HPDE6-E6E7 (cell line): ENCODE results near the gene RARG.
A peak's percentile ranks its signal among the peaks of the same experiment; 100 is the strongest.

ENCODE experiments used
- DNase-seq: peaks from one replicate; pipeline ENCODE4 v3.0.0; 2011; ENCODE audit warnings: missing footprints; ENCODE audit errors: extremely low spot score

Gene RARG

DNA sequence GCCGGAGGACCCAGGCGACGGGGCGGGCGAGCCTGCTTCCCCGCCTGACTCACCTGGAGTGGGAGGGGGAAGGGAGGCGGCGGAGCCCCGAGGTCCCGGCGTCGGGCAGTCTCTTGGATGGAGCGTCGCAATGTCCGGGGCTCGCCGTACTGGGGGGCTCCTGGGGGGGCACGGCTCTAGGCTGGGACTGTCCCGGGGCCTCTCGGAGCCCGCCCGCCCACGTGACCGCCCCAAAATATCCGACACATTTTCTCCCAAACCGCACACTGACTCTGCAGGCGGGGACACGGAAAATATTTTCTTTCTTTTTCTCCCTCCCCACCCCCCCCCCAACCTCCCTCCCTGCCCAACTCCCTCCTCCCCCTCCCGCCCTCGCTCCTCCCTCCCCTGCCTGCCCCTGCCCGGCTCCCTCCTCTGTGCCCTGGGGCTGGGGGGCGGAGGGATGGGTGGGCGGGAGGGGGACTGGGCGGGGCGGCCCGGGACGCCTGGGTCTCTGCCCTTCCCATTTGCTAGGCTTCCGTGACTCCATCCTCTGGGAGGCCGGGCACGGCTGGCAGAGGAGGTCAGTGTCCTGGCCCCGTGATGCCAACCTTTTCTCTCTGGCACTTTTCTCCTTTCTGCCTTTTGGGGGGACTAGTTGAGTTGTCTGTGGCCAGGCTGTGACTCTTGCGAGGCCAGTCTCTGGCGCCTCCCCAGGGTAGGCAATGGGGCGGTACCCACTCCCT, at the start of gene RARG:
Gene RARG (minus strand): TSS at position 289 of the 725 bp plus-strand sequence. CDS start 4,664 bp downstream, outside the sequence.
- DNase-seq, result peak; percentile 66

DNA sequence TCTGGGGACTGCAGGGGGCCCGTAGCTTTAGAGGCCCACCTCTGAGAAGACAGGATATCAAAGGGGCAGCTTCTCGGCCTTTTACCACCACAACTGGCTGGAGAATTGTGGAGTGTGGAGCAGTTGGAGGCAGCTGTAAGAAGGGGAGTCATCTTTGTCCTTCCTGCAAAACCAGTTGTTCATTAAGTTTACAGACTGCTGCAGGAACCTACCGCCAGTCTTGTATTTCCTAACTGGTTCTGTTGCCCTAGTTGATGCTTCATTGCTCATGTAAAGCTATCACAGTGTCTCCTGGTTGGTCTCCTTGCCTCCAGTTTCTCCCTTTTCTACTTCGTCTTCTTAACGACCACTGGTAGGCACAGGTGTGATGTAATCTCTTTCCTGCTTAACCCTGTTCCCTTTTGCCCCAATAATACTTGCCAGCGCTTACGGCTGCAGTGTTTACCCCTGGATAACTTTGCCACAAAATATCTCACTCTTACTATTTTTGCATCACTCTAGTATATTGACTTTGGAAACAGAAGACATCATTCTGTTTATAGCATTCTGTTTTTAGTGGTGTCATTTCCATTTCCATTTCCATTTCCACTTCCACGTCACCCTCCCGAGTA, 48.0 kb upstream of the RARG start:
- no peak for DNase-seq

DNA sequence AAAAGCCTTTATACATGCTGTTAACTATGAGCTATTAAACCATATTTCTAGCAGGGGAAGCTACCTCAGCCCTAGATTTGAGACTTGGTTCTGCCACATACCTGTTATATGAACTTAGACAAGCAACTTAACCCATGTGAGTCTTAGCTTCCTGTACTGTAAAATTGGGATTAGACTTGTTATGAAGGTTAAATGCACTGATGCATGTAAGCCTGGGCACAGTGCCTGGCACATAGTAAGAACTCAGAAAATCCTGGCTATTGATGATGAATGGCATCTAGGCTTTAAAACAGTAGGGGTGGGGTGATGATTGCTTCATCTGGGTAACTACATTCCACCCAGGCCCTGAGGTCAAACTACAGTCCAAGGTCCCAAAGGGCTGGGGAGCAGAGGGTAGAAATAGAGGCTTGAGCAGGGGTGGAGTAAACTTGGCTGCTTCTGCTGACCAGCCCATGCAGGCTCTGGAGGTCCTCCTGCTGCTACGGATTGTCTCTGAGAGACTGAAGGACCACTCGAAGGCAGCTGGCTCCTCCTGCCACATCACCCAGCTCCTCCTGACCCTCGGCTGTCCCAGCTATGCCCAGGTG, 47.4 kb upstream of the RARG start:
- no peak for DNase-seq

DNA sequence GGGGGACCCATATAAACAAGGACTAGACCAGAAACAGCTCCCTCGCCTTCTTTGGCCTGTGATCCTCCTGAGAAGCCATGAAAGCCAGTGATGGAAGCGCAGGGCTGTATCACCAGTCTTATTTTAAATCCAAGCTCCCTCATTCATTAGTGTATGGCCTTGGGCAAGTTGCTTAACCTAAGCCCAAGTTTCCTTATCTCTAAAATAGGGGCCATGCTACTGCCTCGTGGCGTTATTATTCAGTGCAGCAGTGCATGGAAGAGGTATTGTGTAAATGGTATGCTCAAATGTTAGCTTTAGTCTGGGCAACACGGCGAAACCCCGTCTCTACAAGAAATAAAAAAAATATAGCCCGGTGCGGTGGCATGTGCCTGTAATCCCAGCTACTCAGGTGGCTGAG, 46.0 kb upstream of the RARG start:
- no peak for DNase-seq

DNA sequence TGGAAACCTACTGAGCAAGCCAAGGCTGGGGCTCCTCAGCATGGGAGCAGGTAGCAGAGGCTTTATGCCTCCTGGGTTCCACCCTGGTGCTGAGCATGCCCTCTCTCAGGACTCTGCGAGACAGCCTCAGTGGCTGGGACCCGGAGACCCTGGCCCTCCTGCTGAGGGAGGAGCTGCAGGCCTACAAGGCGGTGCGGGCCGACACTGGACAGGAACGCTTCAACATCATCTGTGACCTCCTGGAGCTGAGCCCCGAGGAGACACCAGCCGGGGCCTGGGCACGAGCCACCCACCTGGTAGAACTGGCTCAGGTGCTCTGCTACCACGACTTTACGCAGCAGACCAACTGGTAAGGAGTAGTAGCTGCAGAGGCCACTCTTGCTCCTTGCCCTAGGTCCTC, 44.5 kb upstream of the RARG start:
- no peak for DNase-seq

DNA sequence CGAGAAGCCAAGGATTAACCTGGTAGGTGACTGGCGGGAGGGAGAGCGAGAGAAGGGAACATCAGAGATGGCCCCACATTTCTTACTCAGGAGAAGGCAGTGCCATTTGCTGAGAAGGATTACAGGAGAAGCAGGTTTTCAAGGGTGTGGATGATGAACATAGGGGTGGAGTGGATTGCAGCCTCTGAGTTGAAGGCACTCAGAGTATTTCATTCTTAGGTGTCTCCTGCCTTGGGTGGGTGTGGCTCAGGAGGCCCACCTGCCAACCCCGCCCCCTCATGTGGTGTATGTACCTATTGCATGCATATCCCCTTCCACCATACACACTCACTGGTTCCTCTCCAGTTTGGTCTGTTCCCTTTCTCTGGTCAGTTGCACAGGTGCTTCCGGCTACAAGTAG, 42.4 kb upstream of the RARG start:
- DNase-seq, result no peak

DNA sequence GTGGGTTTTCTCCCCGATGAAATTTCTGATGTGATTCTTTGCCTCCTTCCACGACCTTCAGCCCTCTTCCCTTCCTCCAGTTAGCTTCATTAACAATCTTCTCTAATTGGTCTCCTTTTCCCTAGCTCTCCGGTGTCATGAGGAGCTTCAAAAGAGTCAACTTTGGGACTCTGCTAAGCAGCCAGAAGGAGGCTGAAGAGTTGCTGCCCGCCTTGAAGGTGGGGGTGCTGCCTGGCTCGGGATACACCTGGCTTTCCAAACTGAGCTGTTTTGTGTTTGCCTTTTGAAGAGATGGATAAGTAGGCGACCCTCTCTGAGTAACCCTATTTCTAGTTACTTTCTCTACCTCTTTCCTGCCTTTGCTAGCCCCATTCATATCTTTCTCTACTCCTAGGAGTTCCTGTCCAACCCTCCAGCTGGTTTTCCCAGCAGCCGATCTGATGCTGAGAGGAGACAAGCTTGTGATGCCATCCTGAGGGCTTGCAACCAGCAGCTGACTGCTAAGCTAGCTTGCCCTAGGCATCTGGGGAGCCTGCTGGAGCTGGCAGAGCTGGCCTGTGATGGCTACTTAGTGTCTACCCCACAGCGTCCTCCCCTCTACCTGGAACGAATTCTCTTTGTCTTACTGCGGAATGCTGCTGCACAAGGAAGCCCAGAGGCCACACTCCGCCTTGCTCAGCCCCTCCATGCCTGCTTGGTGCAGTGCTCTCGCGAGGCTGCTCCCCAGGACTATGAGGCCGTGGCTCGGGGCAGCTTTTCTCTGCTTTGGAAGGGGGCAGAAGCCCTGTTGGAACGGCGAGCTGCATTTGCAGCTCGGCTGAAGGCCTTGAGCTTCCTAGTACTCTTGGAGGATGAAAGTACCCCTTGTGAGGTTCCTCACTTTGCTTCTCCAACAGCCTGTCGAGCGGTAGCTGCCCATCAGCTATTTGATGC, 36.9 kb upstream of the RARG start:
- no peak for DNase-seq

DNA sequence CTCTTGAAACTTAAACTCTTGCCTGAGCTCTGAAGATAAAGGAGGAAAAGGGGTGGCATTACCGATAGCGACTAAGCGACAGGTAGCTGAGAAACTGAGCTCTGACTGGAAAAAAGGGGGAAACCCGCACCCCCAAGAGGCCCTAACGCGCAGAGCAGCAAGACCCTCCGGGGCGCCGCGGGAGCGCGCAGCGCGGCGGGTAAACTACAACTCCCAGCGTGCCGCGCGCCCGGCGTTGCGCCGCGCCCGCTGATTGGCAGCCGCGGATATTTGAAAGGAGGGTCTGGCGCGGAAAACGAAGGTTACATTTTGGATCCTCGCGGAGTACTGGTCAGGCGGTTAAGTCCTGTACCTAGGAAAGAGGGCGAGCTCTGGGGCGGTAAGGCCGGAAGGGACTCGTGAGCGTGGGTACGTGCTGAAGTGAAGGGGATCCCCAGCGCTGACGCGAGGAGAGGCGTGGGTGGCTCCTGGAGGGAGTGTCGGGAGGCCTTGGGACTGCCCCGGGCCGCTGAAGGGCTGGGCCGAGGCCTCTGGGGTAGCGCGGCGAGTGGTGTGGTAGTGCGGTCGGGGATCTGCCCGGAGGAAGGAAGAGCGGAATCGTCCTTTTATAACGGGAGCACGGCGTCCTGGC, 36.1 kb upstream of the RARG start, which contains the start of gene ESPL1:
Gene ESPL1 (plus strand): TSS at position 301 of the 631 bp plus-strand sequence. CDS start 468 bp downstream, outside the sequence.
- DNase-seq, result peak; percentile 82

DNA sequence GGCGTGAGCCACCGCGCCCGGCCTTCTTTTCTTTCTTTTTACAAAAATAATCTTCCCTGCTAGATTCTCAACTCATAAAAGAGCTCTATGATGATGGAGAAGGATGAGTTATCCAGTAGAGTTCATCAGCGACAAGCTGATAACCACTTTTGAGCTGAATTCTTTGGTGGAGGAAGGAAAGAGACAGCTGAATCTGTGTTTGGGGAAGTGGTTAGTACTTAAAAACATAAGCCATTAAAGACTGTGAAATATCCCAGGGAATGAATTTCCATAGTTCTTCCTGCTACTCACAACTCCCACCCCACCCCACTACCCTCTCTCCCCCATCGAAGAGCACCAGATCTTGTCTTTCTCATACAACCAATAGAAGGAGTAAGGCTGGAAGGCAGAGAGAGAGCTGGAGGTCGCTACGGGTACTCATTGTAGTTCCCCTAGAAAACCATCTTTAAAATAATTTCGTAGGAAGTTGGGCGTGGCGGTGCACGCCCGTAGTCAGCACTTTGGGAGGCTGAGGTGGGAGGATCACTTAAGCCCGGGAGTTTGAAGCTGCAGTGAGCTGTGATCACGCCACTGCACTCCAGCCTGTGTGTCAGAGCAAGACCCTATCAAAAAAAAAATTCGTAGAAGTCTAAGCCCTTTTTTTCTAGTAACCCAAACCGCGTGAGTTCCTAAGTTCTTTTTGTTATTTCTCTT, 35.4 kb upstream of the RARG start:
- DNase-seq, result no peak

DNA sequence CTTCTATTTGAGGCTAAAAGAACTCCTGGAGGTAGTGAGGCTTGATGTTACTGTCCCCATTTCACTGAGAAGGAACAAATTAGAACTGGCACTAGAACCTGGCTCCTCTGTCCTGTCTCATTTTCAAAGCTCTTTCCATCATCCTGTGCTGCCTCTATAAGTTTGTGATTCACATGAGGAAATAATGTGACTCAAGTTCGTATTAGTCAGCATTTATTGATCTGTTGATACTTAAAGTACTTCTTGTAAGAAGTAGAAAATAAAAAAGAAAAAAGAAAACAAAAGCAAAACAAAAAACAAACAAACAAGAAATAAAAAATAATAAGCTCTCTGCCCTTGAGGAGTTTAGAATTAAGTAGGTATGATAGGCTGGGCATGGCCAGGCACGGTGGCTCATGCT, 33.8 kb upstream of the RARG start:
- no peak for DNase-seq

DNA sequence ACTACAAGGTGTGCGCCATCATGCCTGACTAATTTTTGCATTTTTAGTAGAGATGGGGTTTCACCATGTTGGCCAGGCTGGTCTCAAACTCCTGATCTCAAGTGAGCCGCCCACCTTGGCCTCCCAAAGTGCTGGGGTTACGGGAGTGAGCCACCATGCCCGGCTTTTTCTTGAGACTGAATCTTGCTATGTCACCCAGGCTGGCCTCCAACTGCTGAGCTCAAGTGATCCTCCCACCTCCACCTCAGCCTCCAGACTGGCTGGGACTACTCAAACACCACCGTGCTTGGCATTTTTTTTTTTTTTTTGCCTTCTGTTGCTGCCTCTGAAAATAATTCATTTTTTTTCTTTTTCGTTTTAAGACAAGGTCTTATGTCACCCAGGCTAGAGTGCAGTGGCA, 27.9 kb upstream of the RARG start:
- no peak for DNase-seq

DNA sequence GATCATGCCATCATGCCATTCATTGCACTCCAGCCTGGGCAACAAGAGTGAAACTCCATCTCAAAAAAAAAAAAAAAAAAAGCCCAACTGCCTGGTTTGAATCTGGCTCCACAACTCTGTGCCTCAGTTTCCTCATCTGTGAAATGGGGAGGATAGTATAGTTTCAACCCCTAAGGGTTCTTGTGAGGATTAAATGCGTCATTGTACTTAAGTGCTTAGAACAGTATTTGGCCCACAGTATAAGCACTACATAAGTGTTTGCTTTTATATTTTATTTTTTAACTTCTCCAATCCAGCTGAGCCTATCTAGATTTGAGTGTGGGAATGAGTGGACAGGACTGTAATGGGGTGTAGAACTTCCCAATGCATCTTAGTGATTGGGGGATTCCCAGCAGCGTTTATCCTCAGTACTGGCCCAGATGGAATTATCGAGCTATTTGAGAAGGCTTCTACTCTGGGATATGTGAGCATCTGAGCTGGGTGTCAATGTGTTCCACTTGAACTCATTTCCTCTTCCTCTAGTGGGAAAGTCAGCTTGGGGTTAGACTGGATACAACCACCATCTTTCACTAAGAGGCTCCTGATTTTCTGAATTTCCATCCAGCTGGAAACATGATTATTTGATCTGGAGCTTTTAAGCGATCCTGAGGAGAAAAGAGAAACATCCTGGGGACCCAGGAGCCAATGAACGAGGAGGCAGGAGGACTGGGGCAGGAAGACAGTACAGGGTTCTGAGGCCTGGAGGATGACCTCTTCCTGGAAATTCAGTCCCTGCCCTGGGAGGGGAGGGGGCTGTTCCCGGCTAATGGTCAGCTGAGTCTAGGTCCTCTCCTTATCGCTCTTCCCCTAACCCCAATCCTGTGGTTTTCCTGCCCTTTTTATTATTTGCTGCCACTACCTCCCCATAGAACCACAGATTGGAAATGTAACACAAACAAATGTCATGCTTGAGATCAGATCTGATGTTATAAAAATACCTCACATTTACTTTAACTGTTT, 26.8 kb upstream of the RARG start:
- DNase-seq, result no peak

DNA sequence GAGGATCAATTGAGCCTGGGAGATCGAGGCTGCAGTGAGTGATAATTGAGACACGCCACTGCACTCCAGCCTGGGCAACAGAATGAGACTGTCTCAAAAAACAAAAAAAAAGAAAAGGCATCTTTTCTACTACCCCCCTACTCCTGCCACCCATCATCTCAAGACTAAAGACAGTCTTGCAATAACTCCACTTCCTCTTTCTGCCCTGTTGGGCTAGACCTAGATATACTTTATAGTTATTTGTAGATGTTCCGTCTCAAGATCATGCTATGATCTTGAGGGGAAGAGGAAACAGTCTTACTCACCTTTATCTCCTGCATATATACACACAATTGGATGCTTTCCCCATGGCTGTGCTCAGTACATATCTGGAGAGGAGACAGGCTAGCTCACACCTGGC, 24.0 kb upstream of the RARG start:
- DNase-seq, result no peak

DNA sequence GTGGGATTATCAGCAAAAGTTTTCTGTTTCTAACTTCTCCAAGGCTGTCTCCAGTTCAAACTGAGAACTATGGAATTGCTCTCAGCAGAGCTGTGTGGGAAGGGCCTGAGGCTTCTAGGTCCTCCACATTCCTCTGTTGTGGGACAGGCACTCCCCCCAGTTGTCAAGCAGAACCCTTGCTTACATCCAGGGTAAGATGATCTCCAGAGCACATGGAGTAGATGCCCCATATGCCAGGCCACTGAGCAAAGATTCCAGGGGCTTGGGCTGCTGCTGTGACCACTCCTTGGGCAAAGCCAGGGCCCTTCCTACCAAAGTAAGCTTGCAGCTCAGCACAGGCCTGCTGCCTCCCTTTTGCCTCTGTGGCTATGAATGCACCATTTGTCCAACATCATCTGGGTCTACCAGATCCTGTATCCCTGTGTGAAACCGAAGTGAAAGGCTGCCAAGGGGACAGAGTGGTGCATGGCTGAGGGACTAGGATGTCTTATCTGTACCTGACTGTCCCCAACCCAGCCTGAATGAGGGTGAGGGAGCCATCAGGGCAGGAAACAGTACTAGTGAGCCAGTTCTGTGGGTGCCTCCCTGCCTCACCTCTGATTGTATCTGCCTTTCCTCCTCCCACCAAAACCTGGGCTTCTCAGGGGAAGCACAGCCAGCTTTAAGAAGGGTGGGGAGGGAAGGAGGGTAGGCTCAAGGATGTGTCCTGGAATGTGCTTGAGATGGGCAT, 23.0 kb upstream of the RARG start:
- no peak for DNase-seq

DNA sequence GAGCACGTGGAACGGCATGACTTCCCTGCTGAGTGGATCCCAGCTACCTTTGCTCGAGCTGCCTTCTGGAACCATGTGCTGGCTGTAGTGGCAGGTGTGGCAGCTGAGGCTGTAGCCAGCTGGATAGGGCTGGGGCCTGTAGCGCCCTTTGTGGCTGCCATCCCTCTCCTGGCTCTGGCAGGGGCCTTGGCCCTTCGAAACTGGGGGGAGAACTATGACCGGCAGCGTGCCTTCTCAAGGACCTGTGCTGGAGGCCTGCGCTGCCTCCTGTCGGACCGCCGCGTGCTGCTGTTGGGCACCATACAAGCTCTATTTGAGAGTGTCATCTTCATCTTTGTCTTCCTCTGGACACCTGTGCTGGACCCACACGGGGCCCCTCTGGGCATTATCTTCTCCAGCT, 21.3 kb upstream of the RARG start:
- DNase-seq, result no peak

DNA sequence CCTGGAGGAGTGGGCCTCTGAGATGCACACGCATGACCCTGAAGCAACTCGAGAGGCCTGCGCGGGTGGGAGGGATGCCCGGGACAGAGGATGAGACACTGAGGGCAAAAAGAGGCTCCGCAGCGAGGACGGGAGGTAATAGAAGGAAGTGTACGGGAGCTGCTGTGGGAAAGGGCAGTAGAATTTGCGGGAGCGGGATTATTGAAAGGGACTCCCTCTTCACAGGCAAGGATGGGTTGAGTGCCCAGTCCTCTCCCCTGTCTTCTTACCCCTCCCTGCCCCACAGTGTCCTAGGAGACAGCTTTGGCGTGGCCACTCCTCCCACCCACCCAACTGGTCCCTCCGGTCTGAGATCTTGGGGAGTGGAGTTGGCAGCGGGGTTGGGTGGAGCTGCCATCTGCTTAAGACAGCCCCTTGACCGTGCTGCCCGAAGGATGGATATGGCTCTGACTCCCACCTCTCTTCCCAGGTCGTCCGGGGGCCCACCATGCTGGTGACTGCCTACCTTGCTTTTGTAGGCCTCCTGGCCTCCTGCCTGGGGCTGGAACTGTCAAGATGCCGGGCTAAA, 20.4 kb upstream of the RARG start:
- DNase-seq, result peak; percentile 61

DNA sequence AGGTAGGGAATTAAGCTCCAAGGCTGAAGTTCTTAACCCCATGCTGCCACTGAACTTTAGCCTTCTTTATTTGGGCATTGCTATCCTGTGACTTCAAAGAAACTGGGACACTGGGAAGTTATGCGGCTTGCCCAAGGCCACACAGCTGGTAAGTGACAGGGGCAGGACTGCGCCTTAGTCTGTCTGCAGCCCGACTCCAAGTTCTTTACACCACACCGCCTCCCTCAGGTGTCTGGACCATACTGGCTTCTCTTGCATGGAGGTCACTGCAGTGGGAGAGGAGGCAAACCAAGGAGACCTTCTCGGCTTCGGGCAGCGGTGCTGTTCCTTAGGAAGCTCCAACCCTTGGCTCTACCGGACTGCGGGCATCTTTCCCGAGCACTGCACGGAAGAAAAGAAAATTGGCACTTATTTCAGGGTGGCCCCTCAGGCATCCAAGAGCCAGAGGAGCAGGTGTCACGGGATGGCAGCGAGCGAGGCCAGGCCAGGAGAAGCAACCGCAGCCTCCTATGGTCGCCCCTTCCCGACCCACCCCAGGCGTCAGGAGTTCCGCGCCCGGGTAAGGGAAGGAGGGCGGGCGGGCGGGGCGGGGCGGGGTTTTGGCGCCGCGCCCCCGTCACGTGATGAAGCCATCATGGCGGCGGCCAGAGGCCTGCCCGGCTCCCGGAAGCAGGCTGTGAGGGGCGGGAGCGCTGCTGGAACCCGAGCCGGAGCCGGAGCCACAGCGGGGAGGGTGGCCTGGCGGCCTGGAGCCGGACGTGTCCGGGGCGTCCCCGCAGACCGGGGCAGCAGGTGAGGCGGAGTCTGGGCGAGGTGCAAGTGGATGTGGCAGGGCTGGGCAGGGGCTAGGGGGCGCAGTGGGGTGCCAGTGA, 19.7 kb upstream of the RARG start:
- DNase-seq, result peak; percentile 66

DNA sequence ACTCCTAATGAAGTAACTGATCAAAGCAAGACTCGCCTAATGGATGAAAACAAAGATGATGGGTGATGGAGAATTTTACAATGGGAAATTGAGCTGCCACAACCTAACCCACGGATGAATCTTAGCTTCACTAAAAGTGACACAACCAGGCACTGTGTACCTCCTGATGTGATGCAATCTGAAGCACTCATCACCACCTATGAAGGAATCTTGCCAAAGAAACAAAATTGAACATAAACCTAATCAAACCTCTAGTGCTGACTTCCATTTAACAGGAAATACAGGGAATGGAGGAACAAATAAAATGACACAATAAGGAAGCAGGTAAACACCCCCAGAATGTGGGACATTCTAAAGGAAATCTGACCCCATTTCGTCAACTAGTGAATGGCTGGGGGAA, 13.3 kb upstream of the RARG start:
- no peak for DNase-seq
